Epithelial cell of proximal tubule (primary cell): ENCODE results near the gene DENND1C. TPM values are rescaled to one million over a fixed set of nuclear protein-coding genes. Genes with fewer than 3 reads are reported as not detected.
A peak's percentile ranks its signal among the peaks of the same experiment; 100 is the strongest.

ENCODE experiments used
- DNase-seq: peaks from one replicate; pipeline ENCODE4 v3.0.0-alpha.2; 2011; ENCODE audit warnings: low read depth
- H3K4me3 ChIP-seq: 2 replicates; pipeline ENCODE4 v1.5.1; 2011; ENCODE audit warnings: low read depth, mild to moderate bottlenecking, low read length
- CTCF ChIP-seq: conservative IDR thresholded peaks from 2 replicates; pipeline ENCODE4 v1.5.1; 2012; ENCODE audit warnings: low read depth, mild to moderate bottlenecking, low read length
- total RNA-seq: library from RNA; depleted of rRNA; stranded (reverse); fragments of >200 nt; gene quantifications from 2 replicates; pipeline ENCODE4 v1.2.3, GENCODE V29; 2015

DENND1C gene
- total RNA-seq, 1 donor from 2014 or later, result 4.4 TPM

- TF ChIP-seq CTCF, result no peak
- DNase-seq, result no peak
- H3K4me3 ChIP-seq, result no peak overlapping the region
These were observed 46.4 kb upstream of the DENND1C start for GRCh38 chr19:6527893-6528543.

GRCh38 chr19:6524311-6524710 is 42.7 kb upstream of the DENND1C start:
- H3K4me3 ChIP-seq, result no peak overlapping the region
- TF ChIP-seq CTCF, result no peak
- DNase-seq, result no peak

DNA sequence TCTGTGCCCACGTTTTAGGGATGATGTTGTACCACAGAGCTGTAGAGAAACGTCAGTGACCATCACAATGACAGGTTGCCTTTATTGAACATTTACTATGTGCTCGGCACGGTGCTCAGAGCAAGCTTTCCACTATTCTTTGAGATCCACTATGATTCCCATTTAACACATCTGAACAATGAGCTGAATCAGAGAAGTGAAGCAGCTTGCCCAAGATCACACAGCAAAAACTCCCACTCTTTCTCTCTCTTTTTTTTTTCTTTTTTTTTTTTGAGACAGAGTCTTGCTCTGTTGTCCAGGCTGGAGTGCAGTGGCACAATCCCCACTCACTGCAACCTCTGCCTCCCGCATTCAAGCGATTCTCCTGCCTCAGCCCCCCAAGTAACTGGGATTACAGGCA is 41.1 kb upstream of the DENND1C start:
- TF ChIP-seq CTCF, result no peak
- DNase-seq, result no peak
- no peak overlapping the region for H3K4me3 ChIP-seq

GRCh38 chr19:6521718-6522646 is 40.4 kb upstream of the DENND1C start:
- TF ChIP-seq CTCF, result no peak
- peak overlapping the region; percentile 28 for H3K4me3 ChIP-seq
- DNase-seq, result peak; percentile 88

DNA sequence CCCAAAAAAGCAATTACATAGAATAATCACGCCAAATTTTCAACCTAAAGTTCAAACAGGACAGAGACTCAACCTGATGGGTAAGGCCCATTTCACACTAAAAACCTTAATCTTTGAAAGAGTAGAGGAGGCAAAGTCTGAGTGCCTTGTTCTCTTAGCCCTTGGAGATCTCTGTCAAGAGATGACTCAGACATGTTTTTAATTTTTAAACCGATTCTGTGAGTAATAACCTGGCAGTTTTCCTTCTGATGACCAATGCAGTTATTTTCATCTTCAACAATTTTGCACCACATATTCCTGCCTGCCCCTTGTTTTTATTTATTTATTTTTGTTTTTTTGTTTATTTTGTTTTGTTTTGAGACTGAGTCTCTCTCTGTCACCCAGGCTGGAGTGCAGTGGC is 37.7 kb upstream of the DENND1C start:
- DNase-seq, result peak; percentile 70
- TF ChIP-seq CTCF, result no peak
- H3K4me3 ChIP-seq, result no peak overlapping the region

DNA sequence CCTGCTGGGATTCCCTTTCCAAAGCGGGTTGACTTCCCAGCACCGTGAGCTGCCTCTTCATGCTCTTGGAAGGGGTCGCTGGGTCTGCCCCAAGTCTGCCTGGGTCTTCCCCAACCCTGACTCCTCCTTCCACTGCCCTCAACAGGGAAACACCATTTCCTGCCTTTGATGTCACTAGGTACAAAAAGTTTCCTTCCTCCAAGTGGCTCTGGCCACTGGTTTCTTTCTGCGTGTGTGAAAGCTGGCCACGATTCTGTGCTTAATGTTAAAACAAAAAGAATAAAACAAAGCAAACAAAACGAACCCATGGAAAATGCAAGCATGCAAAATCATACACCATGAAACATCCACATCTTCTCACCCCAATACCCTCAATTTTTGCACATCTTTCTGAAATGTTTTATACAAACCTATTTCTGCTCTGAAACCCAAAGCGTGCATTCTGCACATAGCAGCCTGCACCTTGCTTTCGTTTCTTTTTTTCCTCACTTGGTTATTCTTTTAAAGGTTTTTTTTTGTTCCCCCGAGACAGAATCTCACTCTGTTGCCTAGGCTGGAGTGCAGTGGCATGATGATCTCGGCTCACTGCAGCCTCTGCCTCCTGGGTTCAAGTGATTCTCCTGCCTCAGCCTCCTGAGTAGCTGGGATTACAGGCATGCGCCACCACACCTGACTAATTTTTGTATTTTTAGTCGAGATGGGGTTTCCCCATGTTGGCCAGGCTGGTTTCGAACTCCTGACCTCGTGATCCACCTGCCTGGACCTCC is 36.7 kb upstream of the DENND1C start:
- no peak overlapping the region for H3K4me3 ChIP-seq
- no peak for DNase-seq
- no peak for TF ChIP-seq CTCF
